GM10847 (cell line): ENCODE measurements around the gene RNF34.

Experiments used
- POLR2A ChIP-seq: IDR thresholded peaks from 2 replicates; pipeline ENCODE4 v1.6.1; 2011; ENCODE audit not compliant: insufficient read length; ENCODE audit errors: extremely low read depth

RNF34 gene

GRCh38 chr12:121423682-121424623 is 24.0 kb downstream of the RNF34 start:
- TF ChIP-seq POLR2A = no peak

DNA sequence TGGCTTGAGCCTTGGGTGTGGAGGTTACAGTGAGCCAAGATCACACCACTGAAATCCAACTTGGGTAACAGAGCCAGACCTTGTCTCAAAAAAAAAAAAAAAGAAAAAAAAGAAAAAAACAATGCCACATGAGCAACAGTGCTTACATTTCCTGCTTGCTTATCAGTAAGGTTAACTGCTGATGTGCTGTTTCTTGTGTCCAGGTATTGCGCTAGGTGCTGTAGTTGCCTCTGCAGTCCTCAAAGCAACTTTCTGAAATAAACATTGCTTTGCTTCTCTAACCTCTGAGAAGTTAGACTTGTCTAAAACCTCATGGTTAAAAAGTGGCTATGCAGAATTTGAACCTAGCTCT is 24.7 kb downstream of the RNF34 start:
- TF ChIP-seq POLR2A = no peak

DNA sequence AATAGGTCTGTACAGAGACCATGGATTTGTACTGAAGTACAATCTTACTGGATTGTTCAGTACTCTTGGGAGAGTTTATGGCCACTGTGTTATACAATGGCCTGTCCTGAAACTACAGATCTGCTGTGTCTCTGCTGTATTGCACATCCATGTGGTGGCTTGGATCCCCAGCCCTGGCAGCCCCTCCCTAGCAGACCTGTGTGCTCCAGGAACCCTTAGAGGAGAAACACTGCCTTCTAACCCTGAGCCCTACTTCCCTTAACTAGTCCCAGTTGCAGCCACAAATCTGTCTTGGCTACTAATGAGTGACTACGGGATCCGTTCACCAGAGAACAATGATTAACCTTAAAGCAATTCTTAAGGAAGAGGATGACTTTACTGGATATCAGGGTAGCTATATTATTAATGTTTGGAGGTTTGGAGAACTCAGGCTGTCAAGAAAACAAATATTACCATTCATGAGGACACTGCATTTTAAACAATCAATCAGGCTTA is 27.7 kb downstream of the RNF34 start:
- no peak for TF ChIP-seq POLR2A

DNA sequence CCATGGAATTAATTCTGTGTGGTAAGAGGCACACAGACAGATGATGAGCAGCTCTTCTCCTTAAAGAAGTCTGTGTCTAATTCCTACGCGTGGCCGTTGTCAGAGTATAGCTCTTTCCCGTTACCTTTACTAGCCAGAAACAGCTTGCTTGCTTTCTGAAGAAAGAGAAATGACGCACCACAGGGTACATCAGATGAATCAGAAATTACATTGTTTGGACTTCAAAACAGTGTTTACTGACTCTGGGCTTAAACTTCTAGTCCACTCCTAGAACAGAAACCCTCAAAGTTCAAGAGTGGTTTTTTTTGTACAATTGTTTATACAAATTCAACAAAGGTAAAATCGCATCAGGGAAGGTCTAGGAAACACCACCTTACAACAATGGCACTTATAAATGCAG is 29.0 kb downstream of the RNF34 start:
- no peak for TF ChIP-seq POLR2A

DNA sequence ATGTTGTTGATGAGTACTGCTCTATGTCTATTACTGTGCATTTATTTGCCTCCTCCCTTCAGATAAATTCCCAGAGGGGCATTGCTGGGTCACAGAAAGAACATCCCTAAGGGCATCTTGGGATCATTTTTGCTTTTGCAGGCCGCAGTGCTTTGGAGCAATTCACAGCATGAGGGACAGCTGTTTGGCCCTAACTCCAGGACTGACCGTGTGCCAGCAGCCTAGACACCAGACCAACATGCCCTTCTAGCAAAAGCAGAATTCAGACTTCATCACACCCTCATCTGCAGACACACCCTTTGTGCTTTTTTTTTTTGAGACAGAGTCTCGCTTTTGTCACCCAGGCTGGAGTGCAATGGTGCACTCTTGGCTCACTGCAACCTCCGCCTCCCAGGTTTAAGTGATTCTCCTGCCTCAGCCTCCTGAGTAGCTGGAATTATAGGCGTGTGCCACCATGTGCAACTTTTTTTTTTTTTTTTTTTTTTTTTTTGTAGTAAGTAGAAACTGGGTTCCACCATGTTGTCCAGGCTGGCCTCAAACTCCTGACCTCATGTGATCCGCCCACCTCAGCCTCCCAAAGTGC is 31.0 kb downstream of the RNF34 start:
- TF ChIP-seq POLR2A = no peak

DNA sequence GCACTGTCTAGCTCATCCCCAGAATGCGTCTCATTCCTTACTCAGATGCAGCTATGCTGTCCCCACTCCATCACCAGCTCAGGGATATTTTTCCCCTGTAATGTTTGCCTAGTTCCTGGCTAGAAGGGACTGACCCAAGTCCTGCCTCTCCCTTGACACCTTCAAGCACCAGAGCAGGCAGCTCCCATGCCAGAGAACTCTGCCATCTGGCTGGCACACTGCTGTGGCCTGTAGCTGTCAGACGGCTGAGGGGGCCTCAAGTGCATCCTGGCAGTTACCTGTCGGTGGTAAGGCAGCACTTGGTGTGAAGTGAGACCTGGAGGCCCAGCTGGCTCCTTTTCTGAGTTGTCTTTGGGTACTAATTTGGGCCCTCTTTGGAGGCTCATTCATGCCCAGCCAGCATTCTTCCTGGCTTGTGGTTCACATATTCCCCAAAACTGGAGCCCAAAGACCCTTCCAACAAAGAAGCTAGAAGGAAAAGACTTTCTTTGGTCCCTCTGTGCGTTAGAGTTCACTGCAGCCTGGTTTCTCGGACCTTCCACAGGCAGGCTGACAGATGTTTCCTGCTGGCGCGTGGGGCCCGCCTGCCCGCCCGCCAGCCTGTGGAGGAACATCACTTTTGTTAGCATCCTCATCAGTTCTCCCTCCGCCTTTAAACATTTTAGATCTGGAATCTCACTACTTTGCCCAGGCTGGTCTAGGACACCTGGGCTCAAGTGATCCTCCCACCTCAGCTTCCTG is 33.0 kb downstream of the RNF34 start:
- TF ChIP-seq POLR2A = no peak

DNA sequence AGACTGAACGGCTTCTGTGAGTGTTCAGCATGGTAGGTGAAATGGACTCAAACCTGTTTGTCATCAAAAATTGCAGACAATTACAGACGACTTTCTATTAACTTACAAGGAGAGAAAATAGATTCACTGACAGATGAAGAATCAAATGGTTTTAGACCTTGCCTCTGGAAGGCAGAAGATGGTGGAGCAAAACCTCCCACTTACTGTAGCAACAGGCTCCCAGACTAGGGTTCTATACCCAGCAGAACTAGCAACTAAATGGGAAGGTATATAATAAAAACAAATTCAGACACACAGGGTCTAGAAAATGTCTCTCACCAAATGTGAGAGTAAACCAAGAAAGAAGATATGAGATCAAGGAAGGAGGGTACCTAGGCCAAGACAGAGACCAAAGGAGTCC is 36.8 kb downstream of the RNF34 start:
- no peak for TF ChIP-seq POLR2A

- no peak for TF ChIP-seq POLR2A
These were observed 39.0 kb downstream of the RNF34 start for GRCh38 chr12:121438905-121439304.

DNA sequence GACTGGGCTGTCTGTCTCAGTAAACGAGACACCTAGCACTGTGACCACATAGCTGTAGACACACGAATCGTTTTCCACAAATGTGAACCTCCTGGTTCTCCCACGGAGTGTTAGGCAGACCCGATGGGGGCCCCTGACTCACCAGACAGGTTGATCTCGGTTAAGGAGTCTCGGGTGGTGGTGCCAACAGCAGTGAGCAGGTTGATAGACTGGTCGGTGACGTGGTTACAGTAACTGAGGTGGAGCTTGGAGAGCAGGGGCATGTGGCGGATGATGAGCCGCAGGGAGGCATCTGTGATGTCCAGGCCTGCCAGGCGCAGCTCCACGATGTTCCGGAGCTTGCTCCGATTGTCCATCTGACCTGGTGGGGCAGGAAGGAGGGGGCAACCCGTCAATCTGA is 39.8 kb downstream of the RNF34 start:
- TF ChIP-seq POLR2A = no peak

DNA sequence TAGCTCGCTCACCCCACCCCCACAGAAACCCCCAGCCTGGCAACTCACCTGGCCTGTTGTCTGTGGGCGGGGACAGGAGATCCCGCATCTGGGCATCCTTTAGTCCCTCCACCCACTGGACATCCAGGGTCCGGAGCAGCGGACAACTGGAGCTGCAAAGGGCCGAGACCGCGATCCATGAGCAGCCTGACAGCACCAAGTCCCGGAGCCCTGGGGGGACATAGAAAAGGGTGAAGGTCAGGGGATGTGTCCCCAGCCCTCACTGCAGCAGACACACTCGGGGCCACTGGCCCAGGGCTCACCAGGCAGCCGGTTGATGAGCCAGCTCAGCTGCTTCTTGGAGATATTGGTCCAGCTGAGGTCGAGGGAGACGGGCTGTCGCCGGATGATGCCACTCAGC is 40.9 kb downstream of the RNF34 start:
- no peak for TF ChIP-seq POLR2A

GRCh38 chr12:121441555-121441954 is 41.6 kb downstream of the RNF34 start:
- TF ChIP-seq POLR2A = no peak

DNA sequence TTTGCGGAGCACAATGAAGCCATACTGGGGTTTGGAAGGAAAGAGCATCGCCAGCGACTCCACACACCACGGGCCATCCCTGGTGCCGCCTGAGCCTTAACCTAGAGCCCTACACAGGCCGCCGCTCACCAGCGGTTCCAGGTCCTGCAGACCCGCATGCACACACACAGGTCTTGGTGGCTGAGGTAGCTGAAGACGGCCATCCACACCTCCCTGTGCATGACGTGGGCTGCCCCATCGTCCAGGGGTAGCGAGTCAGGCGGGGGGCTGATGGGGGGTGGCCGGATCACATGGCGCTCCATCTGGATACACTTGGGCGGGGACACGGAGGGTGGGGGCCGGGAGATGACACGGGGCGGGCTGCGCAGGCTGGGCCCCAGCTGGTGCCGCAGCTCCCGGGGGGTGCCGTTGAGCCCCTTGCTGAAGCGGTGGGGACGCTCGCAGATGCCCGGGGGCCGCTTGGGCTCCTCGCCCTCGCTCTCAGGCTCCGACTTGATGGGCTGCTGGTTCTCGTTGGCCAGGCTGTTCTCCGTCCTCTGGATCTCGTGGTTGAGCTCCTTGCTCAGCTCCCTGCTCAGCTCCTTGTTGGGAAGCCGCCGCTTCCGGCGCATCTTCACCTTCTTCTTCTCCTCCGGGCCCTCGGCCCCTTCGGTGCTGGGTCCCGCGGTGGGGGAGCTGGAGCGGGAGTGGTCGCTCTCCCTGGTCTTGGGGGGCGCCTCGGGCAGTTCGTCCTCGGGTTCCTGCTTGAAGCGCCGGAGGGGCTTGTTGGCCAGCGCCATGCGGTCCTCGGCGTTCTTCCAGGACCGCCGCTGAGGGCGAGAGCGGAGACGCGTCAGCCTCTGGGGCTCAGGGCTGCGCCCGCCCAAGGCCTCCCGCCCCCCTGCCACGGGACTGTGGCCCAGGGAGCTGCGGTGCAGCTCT is 42.4 kb downstream of the RNF34 start:
- TF ChIP-seq POLR2A = no peak

DNA sequence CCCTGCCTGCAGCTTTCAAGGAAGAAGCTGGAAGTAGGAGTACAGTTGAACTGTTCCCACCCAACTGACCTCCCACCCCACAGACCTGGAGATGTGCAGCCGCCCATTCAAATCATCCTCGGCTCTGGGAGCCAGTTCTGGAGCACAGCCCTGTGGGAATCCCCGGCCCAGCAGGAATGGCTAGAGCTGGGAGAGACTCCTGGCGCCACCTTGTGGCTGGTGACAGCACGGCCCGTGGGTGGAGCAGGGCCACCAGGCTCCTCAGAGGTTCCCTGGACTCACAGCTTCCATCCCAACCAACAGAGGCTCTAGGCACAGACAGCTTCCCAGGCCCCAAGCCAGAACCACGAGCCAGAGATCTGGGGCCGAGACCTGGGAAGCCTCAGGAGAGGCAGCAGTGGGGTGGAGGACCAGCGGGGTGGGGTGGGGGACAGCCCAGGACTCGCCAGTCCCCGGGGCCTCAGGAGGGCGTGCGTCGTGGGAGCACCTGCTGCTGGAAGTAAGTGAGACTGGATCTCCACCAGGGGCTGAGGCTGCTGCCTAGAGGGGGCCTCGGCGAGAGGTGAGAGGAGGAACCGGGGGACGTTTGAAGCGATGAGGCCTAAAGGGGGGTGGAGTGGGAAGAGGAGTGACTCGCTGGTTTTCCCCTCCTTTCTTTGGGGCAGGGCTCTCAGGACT is 43.4 kb downstream of the RNF34 start:
- TF ChIP-seq POLR2A = no peak
